ENCODE data around the gene CARS2.

GRCh38 chr13:110746438-110746837 is 40.5 kb upstream of the CARS2 start:
- no peak for TF ChIP-seq MAX (IDR thresholded peaks at IDR 0.05)
- TF ChIP-seq CEBPB (IDR thresholded peaks at IDR 0.05): no peak
- no peak for TF ChIP-seq CREB1 (IDR thresholded peaks at IDR 0.05; ENCODE audit: low read depth)
- no peak for TF ChIP-seq REST (IDR thresholded peaks at IDR 0.05; ENCODE audit: low read depth)
- TF ChIP-seq RAD21 (IDR thresholded peaks at IDR 0.05; ENCODE audit: low read depth): no peak
- TF ChIP-seq TAF1 (IDR thresholded peaks at IDR 0.05; ENCODE audit: low read depth): no peak
- no peak for TF ChIP-seq TCF12 (IDR thresholded peaks at IDR 0.05; ENCODE audit: low read depth)
- TF ChIP-seq YY1 (IDR thresholded peaks at IDR 0.05; ENCODE audit: low read depth): no peak
- TF ChIP-seq USF1 (IDR thresholded peaks at IDR 0.05): no peak

Measured in Ishikawa (cell line).